ENCODE results near the gene CDK3.

DNA sequence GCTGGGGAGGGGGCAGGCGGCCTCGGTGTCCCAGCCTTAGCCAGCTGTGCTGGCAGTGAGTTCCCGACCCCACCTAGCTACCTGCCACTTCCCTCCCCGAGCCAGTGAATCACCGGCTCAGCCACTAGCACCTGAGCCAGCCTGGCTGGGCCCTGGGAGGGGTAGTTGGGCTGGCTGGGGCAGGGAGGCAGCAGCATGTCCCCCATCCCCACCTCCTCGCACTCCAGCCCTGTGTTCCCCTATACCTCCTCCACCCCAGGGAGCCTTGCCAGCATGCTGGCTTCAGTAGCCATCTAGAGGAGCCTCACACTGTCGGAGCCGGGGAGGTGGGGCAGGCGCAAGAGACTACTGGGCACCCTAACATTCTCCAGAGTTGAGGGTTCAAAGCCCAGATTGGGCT is 23.7 kb downstream of the CDK3 start:
- TF ChIP-seq POLR2A (IDR thresholded peaks at IDR 0.05) (no peak), CTCF (IDR thresholded peaks at IDR 0.05) (no peak)
